ENCODE measurements around the gene DPEP2. TPM values are rescaled to one million over a fixed set of nuclear protein-coding genes. Genes with fewer than 3 reads are reported as not detected.
"Not testable (repeated sequence)": the region's sequence is repeated elsewhere in the genome, so short reads cannot be mapped to it uniquely, and the experiment has no call there.

Gene DPEP2
- polyA plus RNA-seq, 3 donors, result 117 to 235 (median 124) TPM

GRCh38 chr16:68031951-68032350 is 32.7 kb upstream of the DPEP2 start:
- H2AFZ ChIP-seq (ENCODE audit: insufficient read depth, low read depth, low read length, poor library complexity, severe bottlenecking), result no peak overlapping the region
- no peak overlapping the region for H3K4me2 ChIP-seq (replicated peaks; ENCODE audit: extremely low read depth, low read length, poor library complexity, severe bottlenecking)
- H3K9me3 ChIP-seq (replicated peaks in 1 of 2; ENCODE audit: control insufficient read depth in 1 of 2, insufficient read depth in 1 of 2, low read length in 2 of 2), result no peaks in the 10 kb centered on the region
- H3K27me3 Mint-ChIP-seq (ENCODE audit: low read depth in 3 of 3), result no peaks in the 10 kb centered on the region
- peaks cover 7 to 50% of the 10 kb centered on the region in 2 donors for H3K36me3 ChIP-seq (replicated peaks in 1 of 2; ENCODE audit: control insufficient read depth in 1 of 2, insufficient read depth in 2 of 2, low read length in 2 of 2)
- H3K4me3 Mint-ChIP-seq, result no peak overlapping the region
- peaks cover 44 to 64% of the 10 kb centered on the region in 2 donors for H3K36me3 Mint-ChIP-seq
- H3K9ac ChIP-seq (ENCODE audit: insufficient read depth, low read length, poor library complexity, severe bottlenecking), result no peak overlapping the region
- no peak overlapping the region for H3K27ac ChIP-seq (ENCODE audit: low read depth in 1 of 2, low read length in 2 of 2)
- H3K79me2 ChIP-seq (ENCODE audit: insufficient read depth, low read length), result no peaks in the 10 kb centered on the region
- TF ChIP-seq, protein P1, sequence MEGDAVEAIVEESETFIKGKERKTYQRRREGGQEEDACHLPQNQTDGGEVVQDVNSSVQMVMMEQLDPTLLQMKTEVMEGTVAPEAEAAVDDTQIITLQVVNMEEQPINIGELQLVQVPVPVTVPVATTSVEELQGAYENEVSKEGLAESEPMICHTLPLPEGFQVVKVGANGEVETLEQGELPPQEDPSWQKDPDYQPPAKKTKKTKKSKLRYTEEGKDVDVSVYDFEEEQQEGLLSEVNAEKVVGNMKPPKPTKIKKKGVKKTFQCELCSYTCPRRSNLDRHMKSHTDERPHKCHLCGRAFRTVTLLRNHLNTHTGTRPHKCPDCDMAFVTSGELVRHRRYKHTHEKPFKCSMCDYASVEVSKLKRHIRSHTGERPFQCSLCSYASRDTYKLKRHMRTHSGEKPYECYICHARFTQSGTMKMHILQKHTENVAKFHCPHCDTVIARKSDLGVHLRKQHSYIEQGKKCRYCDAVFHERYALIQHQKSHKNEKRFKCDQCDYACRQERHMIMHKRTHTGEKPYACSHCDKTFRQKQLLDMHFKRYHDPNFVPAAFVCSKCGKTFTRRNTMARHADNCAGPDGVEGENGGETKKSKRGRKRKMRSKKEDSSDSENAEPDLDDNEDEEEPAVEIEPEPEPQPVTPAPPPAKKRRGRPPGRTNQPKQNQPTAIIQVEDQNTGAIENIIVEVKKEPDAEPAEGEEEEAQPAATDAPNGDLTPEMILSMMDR (IDR thresholded peaks at IDR 0.05), result no peak
- H4K20me1 ChIP-seq (ENCODE audit: insufficient read depth, low read length), result no peaks in the 10 kb centered on the region
- H3K4me1 Mint-ChIP-seq, result peaks cover 7% of the 10 kb centered on the region
- peak overlapping the region in 1 of 7 donors; percentile 30 for H3K27ac Mint-ChIP-seq
- H3K4me1 ChIP-seq (ENCODE audit: control insufficient read depth in 1 of 2, insufficient read depth in 2 of 2, low read length in 2 of 2), result peaks cover 0 to 5% of the 10 kb centered on the region in 2 donors
- intact Hi-C loops (cut with micrococcal nuclease), result no loop called here
- H3K4me3 ChIP-seq (replicated peaks in 1 of 3; ENCODE audit: low read depth in 2 of 3, low read length in 3 of 3), result no peak overlapping the region
- no peaks in the 10 kb centered on the region for H3K27me3 ChIP-seq (ENCODE audit: control insufficient read depth in 2 of 2, insufficient read depth in 2 of 2, low read length in 2 of 2)
- no peaks in the 10 kb centered on the region for H3K9me3 Mint-ChIP-seq
- no peak for DNase-seq
- 100% methylated on average over 1 of the region's 2 CpGs for WGBS (ENCODE audit: insufficient coverage)

DNA sequence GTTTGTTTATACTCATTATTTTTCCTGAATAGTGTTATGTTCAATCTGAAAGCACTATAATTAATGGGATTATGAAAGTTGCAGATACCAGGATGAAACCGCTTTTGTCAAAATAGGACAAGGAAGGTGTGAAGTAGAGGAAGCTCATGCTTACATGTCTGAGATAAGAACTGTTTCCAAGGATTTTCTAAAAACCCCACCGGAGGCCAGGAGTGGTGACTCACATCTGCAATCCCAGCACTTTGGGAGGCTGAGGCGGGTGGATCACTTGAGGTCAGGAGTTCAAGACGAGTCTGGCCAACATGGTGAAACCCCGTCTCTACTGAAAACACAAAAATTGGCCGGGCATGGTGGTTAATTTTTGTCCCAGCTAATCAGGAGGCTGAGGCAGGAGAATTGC is 30.8 kb upstream of the DPEP2 start:
- H3K9ac ChIP-seq (ENCODE audit: insufficient read depth, low read length, poor library complexity, severe bottlenecking); H3K9me3 ChIP-seq (replicated peaks in 1 of 2; ENCODE audit: control insufficient read depth in 1 of 2, insufficient read depth in 1 of 2, low read length in 2 of 2); H3K4me1 Mint-ChIP-seq; H3K9me3 Mint-ChIP-seq; H3K4me3 ChIP-seq (replicated peaks in 1 of 3; ENCODE audit: low read depth in 2 of 3, low read length in 3 of 3); H3K27me3 ChIP-seq (ENCODE audit: control insufficient read depth in 2 of 2, insufficient read depth in 2 of 2, low read length in 2 of 2); H4K20me1 ChIP-seq (ENCODE audit: insufficient read depth, low read length); H3K4me3 Mint-ChIP-seq; DNase-seq; H3K4me2 ChIP-seq (replicated peaks; ENCODE audit: extremely low read depth, low read length, poor library complexity, severe bottlenecking); H3K27ac ChIP-seq (ENCODE audit: low read depth in 1 of 2, low read length in 2 of 2); H3K4me1 ChIP-seq (ENCODE audit: control insufficient read depth in 1 of 2, insufficient read depth in 2 of 2, low read length in 2 of 2); H3K27me3 Mint-ChIP-seq (ENCODE audit: low read depth in 3 of 3); H3K79me2 ChIP-seq (ENCODE audit: insufficient read depth, low read length); H2AFZ ChIP-seq (ENCODE audit: insufficient read depth, low read depth, low read length, poor library complexity, severe bottlenecking); intact Hi-C loops (cut with micrococcal nuclease): not testable (repeated sequence)
- peaks cover 12 to 67% of the 10 kb centered on the region in 2 donors for H3K36me3 ChIP-seq (replicated peaks in 1 of 2; ENCODE audit: control insufficient read depth in 1 of 2, insufficient read depth in 2 of 2, low read length in 2 of 2)
- 84% methylated on average over 4 of the region's 6 CpGs for WGBS (ENCODE audit: insufficient coverage)
- H3K27ac Mint-ChIP-seq, result peak overlapping the region in 1 of 7 donors; percentile 26
- peaks cover 49 to 74% of the 10 kb centered on the region in 2 donors for H3K36me3 Mint-ChIP-seq
